Mesenchymal stem cell (in vitro differentiated cells and primary cell): ENCODE measurements around the gene SIKE1.
"Not testable (repeated sequence)": the region's sequence is repeated elsewhere in the genome, so short reads cannot be mapped to it uniquely, and the experiment has no call there.

ENCODE experiments used
- DNase-seq: peaks from one replicate; pipeline ENCODE4 v3.0.0-alpha.2; 2013
- H2AFZ ChIP-seq: one replicate; pipeline ENCODE4 v1.6.1; 2013; ENCODE audit warnings: low read depth, mild to moderate bottlenecking, control low read depth, inconsistent platforms, low read length, moderate library complexity
- H2AK5ac ChIP-seq: 2 replicates; pipeline ENCODE4 v1.6.1; 2013; ENCODE audit warnings: low read length, moderate library complexity, mild to moderate bottlenecking, inconsistent platforms; ENCODE audit not compliant: severe bottlenecking
- H2BK120ac ChIP-seq: one replicate; pipeline ENCODE4 v1.6.1; 2013; ENCODE audit warnings: low read depth, mild to moderate bottlenecking, inconsistent platforms, low read length, moderate library complexity
- H2BK12ac ChIP-seq, 2 experiments: one replicate each; pipeline ENCODE4 v1.6.1; 2013; ENCODE audit warnings: inconsistent platforms in 2 of 2, low read length in 2 of 2, mild to moderate bottlenecking in 2 of 2, moderate library complexity in 2 of 2, control low read depth in 1 of 2
- H2BK15ac ChIP-seq: one replicate; pipeline ENCODE4 v1.6.1; 2013; ENCODE audit warnings: mild to moderate bottlenecking, low read depth, inconsistent platforms; ENCODE audit not compliant: poor library complexity, severe bottlenecking
- H2BK5ac ChIP-seq: 2 replicates; pipeline ENCODE4 v1.6.1; 2013; ENCODE audit warnings: low read depth, mild to moderate bottlenecking, low read length, control low read depth, inconsistent platforms; ENCODE audit not compliant: poor library complexity, severe bottlenecking
- H3K14ac ChIP-seq, 2 experiments: one replicate each; pipeline ENCODE4 v1.6.1; 2013; ENCODE audit warnings: inconsistent platforms in 2 of 2, low read length in 2 of 2, control low read depth in 1 of 2, mild to moderate bottlenecking in 1 of 2, moderate library complexity in 1 of 2
- H3K18ac ChIP-seq, 2 experiments: one replicate each; pipeline ENCODE4 v1.6.1; 2013; ENCODE audit warnings: inconsistent platforms in 2 of 2, low read length in 2 of 2, control low read depth in 1 of 2, low read depth in 1 of 2, mild to moderate bottlenecking in 1 of 2
- H3K23ac ChIP-seq, 2 experiments: one replicate each; pipeline ENCODE4 v1.6.1; 2013; ENCODE audit warnings: inconsistent platforms in 2 of 2, low read length in 2 of 2, mild to moderate bottlenecking in 2 of 2, moderate library complexity in 2 of 2, control low read depth in 1 of 2
- H3K27ac ChIP-seq: 2 replicates; pipeline ENCODE4 v1.5.1; 2013; ENCODE audit warnings: mild to moderate bottlenecking, moderate library complexity, low read length, control low read depth, inconsistent platforms; ENCODE audit not compliant: poor library complexity, severe bottlenecking
- H3K27me3 ChIP-seq, 2 experiments: 2 replicates each; pipeline versions ENCODE4 v1.6.1 to v1.7.0; 2013; ENCODE audit warnings: low read length in 2 of 2, mild to moderate bottlenecking in 2 of 2, moderate library complexity in 2 of 2, control low read depth in 1 of 2, inconsistent platforms in 1 of 2; ENCODE audit not compliant: control insufficient read depth in 1 of 2, insufficient read depth in 1 of 2
- H3K36me3 ChIP-seq, 2 experiments: 2 replicates each; pipeline versions ENCODE4 v1.6.1 to v1.7.0; 2013; ENCODE audit warnings: low read length in 2 of 2, control low read depth in 1 of 2, inconsistent platforms in 1 of 2, low read depth in 1 of 2, mild to moderate bottlenecking in 1 of 2; ENCODE audit not compliant: insufficient read depth in 2 of 2, control insufficient read depth in 1 of 2
- H3K4ac ChIP-seq, 2 experiments: one replicate each; pipeline ENCODE4 v1.6.1; 2013; ENCODE audit warnings: inconsistent platforms in 2 of 2, low read length in 2 of 2, mild to moderate bottlenecking in 2 of 2, moderate library complexity in 2 of 2, control low read depth in 1 of 2, low read depth in 1 of 2
- H3K4me1 ChIP-seq: 2 replicates; pipeline ENCODE4 v1.6.1; 2013; ENCODE audit warnings: low read depth, low read length, control low read depth; ENCODE audit not compliant: control insufficient read depth, insufficient read depth
- H3K4me2 ChIP-seq: 2 replicates; pipeline ENCODE4 v1.6.1; 2013; ENCODE audit warnings: low read length, mild to moderate bottlenecking, inconsistent platforms; ENCODE audit not compliant: poor library complexity, severe bottlenecking
- H3K4me3 ChIP-seq, 2 experiments: 2 replicates each; pipeline versions ENCODE4 v1.5.1 to v1.7.0; 2013; ENCODE audit warnings: low read length in 2 of 2, mild to moderate bottlenecking in 2 of 2, control low read depth in 1 of 2, low read depth in 1 of 2; ENCODE audit not compliant: insufficient read depth in 1 of 2
- H3K79me1 ChIP-seq: replicated peaks from 2 replicates; pipeline ENCODE4 v1.6.1; 2013; ENCODE audit warnings: mild to moderate bottlenecking, control low read depth, low read length, inconsistent platforms; ENCODE audit not compliant: poor library complexity, severe bottlenecking
- H3K9ac ChIP-seq: 2 replicates; pipeline ENCODE4 v1.7.0; 2013; ENCODE audit warnings: mild to moderate bottlenecking, low read length, moderate library complexity
- H3K9me3 ChIP-seq: 2 replicates; pipeline ENCODE4 v1.7.0; 2013; ENCODE audit warnings: mild to moderate bottlenecking, low read length; ENCODE audit not compliant: control insufficient read depth
- H4K8ac ChIP-seq: one replicate; pipeline ENCODE4 v1.6.1; 2013; ENCODE audit warnings: inconsistent platforms, mild to moderate bottlenecking, low read length, moderate library complexity
- H4K91ac ChIP-seq: one replicate; pipeline ENCODE4 v1.6.1; 2013; ENCODE audit warnings: mild to moderate bottlenecking, low read length, inconsistent platforms
- WGBS: methylation state at CpG from one replicate; pipeline ENCODE4 v1.1.7; 2013; ENCODE audit warnings: mixed read lengths; 5-methylcytosine and 5-hydroxymethylcytosine counted together

SIKE1 gene

GRCh38 chr1:114794038-114794437 lies 13.6 kb upstream of the SIKE1 start:
- WGBS, result 51% methylated on average over 2 of the region's 2 CpGs
- H3K9me3 ChIP-seq, result no peaks in the 10 kb centered on the region
- H3K27ac ChIP-seq, result no peak overlapping the region
- no peak overlapping the region for H2BK5ac ChIP-seq
- H3K4me1 ChIP-seq, result no peaks in the 10 kb centered on the region
- no peak overlapping the region for H4K91ac ChIP-seq
- no peak overlapping the region for H4K8ac ChIP-seq
- H3K4me2 ChIP-seq, result no peak overlapping the region
- H3K4me3 ChIP-seq, result no peak overlapping the region
- no peak overlapping the region for H2AFZ ChIP-seq
- H3K23ac ChIP-seq, result no peak overlapping the region
- no peak overlapping the region for H3K18ac ChIP-seq
- H3K79me1 ChIP-seq, result no peaks in the 10 kb centered on the region
- H3K4ac ChIP-seq, result no peak overlapping the region
- H3K14ac ChIP-seq, result no peak overlapping the region
- DNase-seq, result no peak
- H2BK12ac ChIP-seq, result no peak overlapping the region
- no peaks in the 10 kb centered on the region for H3K36me3 ChIP-seq
- no peak overlapping the region for H3K9ac ChIP-seq
- H2BK120ac ChIP-seq, result no peak overlapping the region
- H3K27me3 ChIP-seq, result peaks cover 17 to 40% of the 10 kb centered on the region in 2 experiments
- no peak overlapping the region for H2BK15ac ChIP-seq
- H2AK5ac ChIP-seq, result no peak overlapping the region

GRCh38 chr1:114790581-114790980 lies 10.1 kb upstream of the SIKE1 start:
- H2AFZ ChIP-seq, H2BK15ac ChIP-seq, H3K36me3 ChIP-seq, H3K9me3 ChIP-seq, H3K79me1 ChIP-seq, H4K8ac ChIP-seq, H2AK5ac ChIP-seq, H3K18ac ChIP-seq, H2BK5ac ChIP-seq, H2BK120ac ChIP-seq, H3K27ac ChIP-seq, H2BK12ac ChIP-seq, H4K91ac ChIP-seq, H3K4me3 ChIP-seq, H3K4ac ChIP-seq, H3K9ac ChIP-seq, H3K4me2 ChIP-seq, DNase-seq, H3K14ac ChIP-seq, H3K4me1 ChIP-seq, H3K23ac ChIP-seq: not testable (repeated sequence)
- 92% methylated on average over 15 of the region's 25 CpGs for WGBS
- H3K27me3 ChIP-seq, result peaks cover 6 to 17% of the 10 kb centered on the region in 2 experiments

GRCh38 chr1:114786440-114786839 lies 6.0 kb upstream of the SIKE1 start:
- H2BK12ac ChIP-seq, H3K9me3 ChIP-seq, H3K4me2 ChIP-seq, H3K18ac ChIP-seq, H2BK120ac ChIP-seq, H3K36me3 ChIP-seq, H2AFZ ChIP-seq, H3K4ac ChIP-seq, H2BK15ac ChIP-seq, H3K14ac ChIP-seq, H2AK5ac ChIP-seq, H2BK5ac ChIP-seq, H3K4me3 ChIP-seq, H3K27me3 ChIP-seq, H3K9ac ChIP-seq, H4K8ac ChIP-seq, H3K79me1 ChIP-seq, H3K23ac ChIP-seq, H3K4me1 ChIP-seq, H3K27ac ChIP-seq, H4K91ac ChIP-seq, DNase-seq: not testable (repeated sequence)
- no CpG with 5 or more reads among the region's 1 CpG for WGBS

DNA sequence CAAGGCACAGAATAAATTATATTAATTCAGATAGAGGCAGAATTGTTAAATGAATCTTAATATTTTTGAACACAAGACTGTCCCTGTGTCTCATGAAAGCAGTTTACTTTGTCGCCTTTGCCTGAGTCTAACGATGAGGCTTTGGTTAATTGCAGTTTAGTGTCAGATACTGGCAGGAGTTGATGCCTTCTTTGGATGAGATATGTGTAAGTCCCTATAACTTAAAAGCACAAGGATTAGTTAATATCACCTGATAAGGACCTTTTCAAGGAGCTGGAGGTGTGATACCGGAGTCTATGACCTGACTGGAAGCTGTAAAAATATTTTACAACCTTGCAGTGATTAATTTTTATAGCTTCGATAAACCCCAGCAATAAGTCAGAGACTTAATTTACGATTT lies 2.0 kb upstream of the SIKE1 start:
- H3K9ac ChIP-seq, result no peak overlapping the region
- DNase-seq, result no peak
- no peak overlapping the region for H4K8ac ChIP-seq
- no peak overlapping the region for H3K4ac ChIP-seq
- H2BK5ac ChIP-seq, result no peak overlapping the region
- no peak overlapping the region for H2BK15ac ChIP-seq
- H3K4me1 ChIP-seq, result peaks cover 3% of the 10 kb centered on the region
- no peak overlapping the region for H3K18ac ChIP-seq
- H3K4me3 ChIP-seq, result no peak overlapping the region
- H2AK5ac ChIP-seq, result no peak overlapping the region
- no peak overlapping the region for H3K4me2 ChIP-seq
- WGBS, result 100% methylated on average over 2 of the region's 5 CpGs
- peaks cover 5% of the 10 kb centered on the region for H3K9me3 ChIP-seq
- H3K27ac ChIP-seq, result no peak overlapping the region
- H3K23ac ChIP-seq, result no peak overlapping the region
- H4K91ac ChIP-seq, result no peak overlapping the region
- peaks cover 4 to 15% of the 10 kb centered on the region in 2 experiments for H3K36me3 ChIP-seq
- no peak overlapping the region for H2BK12ac ChIP-seq
- H3K27me3 ChIP-seq, result no peaks in the 10 kb centered on the region
- H2AFZ ChIP-seq, result no peak overlapping the region
- H3K79me1 ChIP-seq, result peaks cover under 1% of the 10 kb centered on the region
- H3K14ac ChIP-seq, result no peak overlapping the region
- H2BK120ac ChIP-seq, result no peak overlapping the region
